H1 (cell line): Measurements from ENCODE around the gene CIBAR2. TPM values are rescaled to one million over a fixed set of nuclear protein-coding genes. Genes with fewer than 3 reads are reported as not detected.
A peak's percentile ranks its signal among the peaks of the same experiment; 100 is the strongest.

Source experiments
- CBX8 ChIP-seq: fragments of 300-800, 300-1000 bp; sonication (generic); IDR thresholded peaks from 2 replicates; pipeline ENCODE4 v1.7.1; 2016; ENCODE audit warnings: low read depth, low read length, borderline replicate concordance
- EGR1 ChIP-seq: IDR thresholded peaks from 2 replicates; pipeline ENCODE4 v1.6.1; 2011; ENCODE audit warnings: low read depth, low read length, borderline replicate concordance
- HDAC2 ChIP-seq, 2 experiments: fragments of 300-600 bp in 1 of 2; sonication (generic) in 1 of 2; IDR thresholded peaks; 2 replicates each; pipeline ENCODE4 v1.6.1; 2011 to 2012; ENCODE audit warnings: low read depth in 2 of 2, low read length in 2 of 2, mild to moderate bottlenecking in 2 of 2, moderate library complexity in 2 of 2, borderline replicate concordance in 1 of 2, inconsistent platforms in 1 of 2
- KDM1A ChIP-seq: fragments of 200-600, 300-600 bp; sonication (generic); IDR thresholded peaks from 2 replicates; pipeline ENCODE4 v1.7.1; 2016; ENCODE audit warnings: mild to moderate bottlenecking, low read length, borderline replicate concordance
- MAX ChIP-seq: IDR thresholded peaks from 2 replicates; pipeline ENCODE4 v1.6.1; 2012; ENCODE audit warnings: inconsistent platforms
- TAF1 ChIP-seq: IDR thresholded peaks from 2 replicates; pipeline ENCODE4 v1.6.1; 2011; ENCODE audit warnings: mild to moderate bottlenecking, low read depth, low read length
- polyA plus RNA-seq, 7 experiments: library from polyadenylated mRNA; depleted of rRNA in 3 of 7; stranded (reverse) in 5 of 7; unstranded in 2 of 7; fragments of >200 nt in 5 of 7; fragments of 200-250 nt in 2 of 7; gene quantifications; 1 replicate in 5 of 7; 2 replicates in 1 of 7; 4 replicates in 1 of 7; pipeline versions ENCODE4 v1.2.1 to v1.2.3, GENCODE V29; 2011 to 2013; ENCODE audit warnings: missing spikeins in 2 of 7, mixed read lengths in 2 of 7
- total RNA-seq: library from RNA; stranded (reverse); fragmentation: NEBNext Ultra II Directional; extraction: Animal tissue kit (Norgen Biotek cat#: 25700); gene quantifications from 2 replicates; pipeline ENCODE4 v1.2.1, GENCODE V29; 2021

Gene CIBAR2
- total and polyA plus RNA-seq, 2 of the 8 experiments (the other 6 are each of a cell fraction or from before 2014, with no cell fraction given) = 0.18 TPM; not detected in 1

- TF ChIP-seq EGR1 (no peak), HDAC2 (IDR thresholded peaks at IDR 0.05; ENCODE audit: borderline replicate concordance in 1 of 2, low read depth in 2 of 2, low read length in 2 of 2) (peak; percentile 79 to 95), CBX8 (no peak), TAF1 (no peak), KDM1A (no peak), MAX (no peak)
Measured at GRCh38 chr16:85083051-85083639, 29.1 kb downstream of the CIBAR2 start (continued).
